Lower leg skin (tissue), 4 donors: ENCODE data around the gene DNAAF1. TPM values are rescaled to one million over a fixed set of nuclear protein-coding genes. Genes with fewer than 3 reads are reported as not detected.

Experiments used
- DNase-seq, 2 donors: peaks; one replicate each; pipeline ENCODE4 v3.0.0-alpha.2; 2019; ENCODE audit warnings: low spot score in 2 of 2
- H3K4me3 ChIP-seq: fragments of 200-600 bp; sonication (generic); 2 replicates; pipeline ENCODE4 v1.5.1; 2017; ENCODE audit warnings: mild to moderate bottlenecking, low read depth; ENCODE audit not compliant: poor library complexity, severe bottlenecking
- CTCF ChIP-seq, 3 donors: fragments of 450-650 bp; IDR thresholded peaks; one replicate each; pipeline ENCODE4 v1.5.1; 2016; ENCODE audit warnings: antibody characterized with exemption in 3 of 3, mild to moderate bottlenecking in 3 of 3, moderate library complexity in 2 of 3
- POLR2A ChIP-seq, 2 donors: fragments of 450-650 bp; IDR thresholded peaks; one replicate each; pipeline ENCODE4 v1.6.1; 2016 to 2017; ENCODE audit warnings: antibody characterized with exemption in 2 of 2, mild to moderate bottlenecking in 1 of 2, moderate library complexity in 1 of 2
- WGBS, 2 donors: methylation state at CpG; one replicate each; pipeline ENCODE4 v1.1.5; 2018; 5-methylcytosine and 5-hydroxymethylcytosine counted together
- intact Hi-C: fragments of 100-400 bp; cut with DNase I; formaldehyde crosslinking; loops from one replicate; pipeline ENCODE4 v1.15.0; 2023; ENCODE audit warnings: low total_unique reads
- total RNA-seq, 4 donors: library from RNA; depleted of rRNA; stranded (reverse); fragments of >200 nt; gene quantifications; one replicate each; pipeline ENCODE4 v1.1.0, GENCODE V29; 2016

DNAAF1 gene
- total RNA-seq, 4 donors from 2014 or later, result 0.71 to 1.0 TPM; not detected in 2

- 75 to 78% methylated on average over 6 of the region's 6 CpGs for WGBS, 2 donors
- no peak for TF ChIP-seq POLR2A (IDR thresholded peaks at IDR 0.05)
- no peak for DNase-seq
- no peak overlapping the region for H3K4me3 ChIP-seq
- intact Hi-C loops, result no loop called here
These were observed 5.4 kb upstream of the DNAAF1 start for GRCh38 chr16:84139628-84140258.

- no peak for DNase-seq
- intact Hi-C loops, result no loop called here
- 71 to 79% methylated on average over 13 of the region's 13 CpGs for WGBS, 2 donors
- H3K4me3 ChIP-seq, result no peak overlapping the region
- no peak for TF ChIP-seq POLR2A (IDR thresholded peaks at IDR 0.05)
- TF ChIP-seq CTCF (IDR thresholded peaks at IDR 0.05), result no peak
These were observed 3.9 kb upstream of the DNAAF1 start for GRCh38 chr16:84141143-84141670.

DNA sequence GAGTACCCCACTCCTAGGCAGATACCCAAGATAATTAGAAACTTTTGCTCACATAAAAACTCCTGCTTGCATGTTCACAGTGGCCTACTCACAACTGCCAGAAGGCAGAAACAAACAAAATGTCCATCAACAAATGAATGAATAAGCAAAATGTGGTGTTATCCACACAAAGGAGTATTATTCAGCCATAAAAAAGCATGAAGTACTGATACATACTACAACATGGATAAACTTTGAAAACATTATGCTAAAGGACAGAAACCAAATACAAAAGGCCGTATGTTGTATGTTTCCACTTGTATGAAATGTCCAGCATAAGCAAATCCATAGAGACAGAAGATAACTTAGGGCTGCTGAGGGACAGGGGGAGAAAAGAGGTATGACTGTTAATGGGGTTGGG is 2.0 kb upstream of the DNAAF1 start:
- TF ChIP-seq POLR2A (IDR thresholded peaks at IDR 0.05), result no peak
- TF ChIP-seq CTCF (IDR thresholded peaks at IDR 0.05), result no peak
- H3K4me3 ChIP-seq, result no peak overlapping the region
- intact Hi-C loops, result no loop called here
- no peak for DNase-seq
- 93 to 95% methylated on average over 1 of the region's 1 CpG for WGBS, 2 donors

DNA sequence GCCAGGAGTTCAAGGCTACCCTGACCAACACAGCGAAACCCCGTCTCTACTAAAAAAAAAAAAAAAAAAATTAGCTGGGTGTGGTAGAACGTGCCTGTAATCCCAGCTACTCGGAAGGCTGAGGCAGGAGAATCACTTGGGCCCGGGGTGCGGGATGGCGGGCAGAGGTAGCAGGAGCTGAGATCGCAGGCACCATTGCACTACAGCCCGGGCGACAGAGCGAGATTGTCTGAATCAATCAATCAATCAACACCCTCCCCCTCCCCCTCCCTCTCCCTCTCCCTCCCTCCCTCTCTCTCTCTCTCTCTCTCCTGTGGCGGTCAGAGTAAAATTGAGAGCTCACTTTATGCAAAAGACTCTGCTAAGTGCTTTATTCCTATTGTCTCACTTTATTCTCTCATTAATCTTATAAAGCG is 1.3 kb upstream of the DNAAF1 start:
- DNase-seq, result no peak
- TF ChIP-seq CTCF (IDR thresholded peaks at IDR 0.05) (no peak), POLR2A (IDR thresholded peaks at IDR 0.05) (no peak)
- intact Hi-C loops, result no loop called here
- WGBS, 2 donors, result 17 to 20% methylated on average over 13 of the region's 13 CpGs
- peak overlapping the region; percentile 82 for H3K4me3 ChIP-seq

DNA sequence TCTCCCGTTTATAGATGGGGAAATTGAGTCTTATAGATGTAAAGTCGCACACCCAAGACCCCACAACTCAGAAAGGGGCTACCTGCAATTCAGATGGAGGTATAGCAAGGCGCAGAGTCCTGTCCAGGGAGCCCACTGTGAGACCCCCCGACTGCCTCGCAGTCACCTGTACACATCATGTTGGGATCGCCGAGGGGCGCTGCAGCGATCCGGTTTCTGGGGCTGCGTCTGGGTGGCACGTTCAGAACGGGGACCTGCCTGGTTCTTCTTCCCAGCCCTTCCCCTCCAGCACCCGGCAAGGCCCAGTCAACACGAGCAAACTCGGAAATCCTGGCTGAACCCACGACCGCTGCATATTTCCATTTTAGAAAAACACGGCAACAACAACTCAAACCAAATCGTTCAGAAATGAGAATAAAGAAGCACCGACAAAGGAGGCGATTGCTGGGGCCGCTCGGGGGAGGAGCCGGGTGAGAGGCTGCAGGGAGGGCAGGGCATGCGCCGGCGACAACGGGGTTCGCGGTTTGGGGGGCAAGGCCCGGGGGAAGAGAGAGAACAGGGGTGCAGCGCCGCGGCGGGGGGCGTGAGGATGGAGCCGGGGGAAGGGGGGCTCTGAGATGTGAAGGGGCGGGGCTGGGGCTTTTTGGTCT is 774 bp upstream of the DNAAF1 start:
- DNase-seq, result peak in 1 of 2 donors; percentile 89
- H3K4me3 ChIP-seq, result peak overlapping the region; percentile 82
- 1% methylated on average over 37 to 39 of the region's 39 CpGs for WGBS, 2 donors
- intact Hi-C loops, result no loop called here
- no peak for TF ChIP-seq CTCF (IDR thresholded peaks at IDR 0.05)
- no peak for TF ChIP-seq POLR2A (IDR thresholded peaks at IDR 0.05)

- intact Hi-C loops, result no loop called here
- TF ChIP-seq POLR2A (IDR thresholded peaks at IDR 0.05), result no peak
- TF ChIP-seq CTCF (IDR thresholded peaks at IDR 0.05), result no peak
- DNase-seq, result no peak
- no peak overlapping the region for H3K4me3 ChIP-seq
- WGBS, 2 donors, result 51 to 85% methylated on average over 3 of the region's 3 CpGs
These were observed 5.8 kb downstream of the DNAAF1 start for GRCh38 chr16:84150926-84151325.
